Measurements from ENCODE around the gene S1PR4. TPM values are rescaled to one million over a fixed set of nuclear protein-coding genes. Genes with fewer than 3 reads are reported as not detected.

S1PR4 gene
- polyA plus RNA-seq, 1 of the 3 experiments (the other 2 are of a cell fraction) = not detected

GRCh38 chr19:3187662-3188511 lies 9.3 kb downstream of the S1PR4 start:
- Histone ChIP-seq H3K79me2 (ENCODE audit: insufficient read depth) (peaks cover 67% of the 10 kb centered on the region), H3K27me3 (ENCODE audit: insufficient read depth) (no peaks in the 10 kb centered on the region), H3K4me3 (ENCODE audit: low read depth in 2 of 2, low read length in 1 of 2) (peak overlapping the region in 1 of 2 experiments; percentile 91; a peak in 2 of 4 replicates), H3K36me3 (replicated peaks in 1 of 2; ENCODE audit: control insufficient read depth in 1 of 2, insufficient read depth in 2 of 2, low read length in 1 of 2) (peaks cover 0 to 8% of the 10 kb centered on the region in 2 experiments), H3K4me2 (peak overlapping the region; percentile 99), H4K20me1 (ENCODE audit: insufficient read depth) (peaks cover 17% of the 10 kb centered on the region; the same call in 1 of the 2 replicates), H3K27ac (ENCODE audit: low read depth in 2 of 2, low read length in 1 of 2) (no peak overlapping the region), H3K9me2 (no peaks in the 10 kb centered on the region), H3F3A (replicated peaks; ENCODE audit: insufficient read depth) (peaks cover 2% of the 10 kb centered on the region), H3K4me1 (ENCODE audit: control insufficient read depth in 1 of 2, insufficient read depth in 2 of 2, low read depth in 1 of 2, low read length in 1 of 2) (peaks cover 10 to 19% of the 10 kb centered on the region in 2 experiments; a peak in 2 of 4 replicates), H3K9ac (no peak overlapping the region), H2AFZ (ENCODE audit: low read depth) (no peak overlapping the region), H3K9me3 (no peaks in the 10 kb centered on the region)
- POLR2A ChIA-PET = interaction anchor here (1.2 kb wide), 1 partner anchor 152 kb away, joined by 3 read pairs; no protein-coding TSS in a partner anchor
- no peak for DNase-seq
- no peak for TF ChIP-seq TEAD4 (IDR thresholded peaks at IDR 0.05; ENCODE audit: borderline replicate concordance, insufficient read depth)
- TF ChIP-seq MXI1 (IDR thresholded peaks at IDR 0.05; ENCODE audit: low read depth, low read length) = no peak
- no peak for TF ChIP-seq USF1 (IDR thresholded peaks at IDR 0.05; ENCODE audit: borderline replicate concordance, low read depth)
- TF ChIP-seq RFX5 (IDR thresholded peaks at IDR 0.05; ENCODE audit: low read length) = no peak
- no peak for TF ChIP-seq EZH2phosphoT487 (IDR thresholded peaks at IDR 0.05; ENCODE audit: borderline replicate concordance, low read depth)
- no peak for TF ChIP-seq YY1 (IDR thresholded peaks at IDR 0.05; ENCODE audit: low read depth)
- no peak for TF ChIP-seq POLR2AphosphoS5 (IDR thresholded peaks at IDR 0.05; ENCODE audit: low read depth, low read length)
- no peak for TF ChIP-seq FOXM1 (IDR thresholded peaks at IDR 0.05; ENCODE audit: low read depth)
- TF ChIP-seq MEF2A (IDR thresholded peaks at IDR 0.05; ENCODE audit: borderline replicate concordance, low read depth) = no peak
- TF ChIP-seq REST (IDR thresholded peaks at IDR 0.05; ENCODE audit: low read depth, low read length) = no peak
- no peak for TF ChIP-seq SIN3A (IDR thresholded peaks at IDR 0.05; ENCODE audit: borderline replicate concordance, low read depth, low read length)
- no peak for TF ChIP-seq JUND (IDR thresholded peaks at IDR 0.05)
- no peak for TF ChIP-seq ZBTB33 (IDR thresholded peaks at IDR 0.05; ENCODE audit: borderline replicate concordance, low read depth)
- TF ChIP-seq SMC3 (IDR thresholded peaks at IDR 0.05; ENCODE audit: low read depth, low read length) = no peak
- TF ChIP-seq USF2 (IDR thresholded peaks at IDR 0.05; ENCODE audit: borderline replicate concordance, low read depth, low read length) = no peak
- no peak for TF ChIP-seq RAD21 (IDR thresholded peaks at IDR 0.05; ENCODE audit: low read length)
- no peak for TF ChIP-seq FOXJ3 (CRISPR knock-in tag; IDR thresholded peaks at IDR 0.05)
- TF ChIP-seq FOSL2 (IDR thresholded peaks at IDR 0.05; ENCODE audit: borderline replicate concordance, low read depth) = no peak
- no peak for TF ChIP-seq ELF1 (IDR thresholded peaks at IDR 0.05)
- CTCF ChIA-PET = interaction anchor here (1.3 to 2.0 kb wide), 3 partner anchors 22 to 540 kb away, joined by 4 to 7 read pairs (median 4); no protein-coding TSS in a partner anchor
- whole genome bisulfite sequencing (ENCODE audit: low lambda C conversion rate) = 96% methylated on average over 16 of the region's 36 CpGs
